HG03095 (cell line): ENCODE measurements around the gene PYDC1.
"Not testable (repeated sequence)": the region's sequence is repeated elsewhere in the genome, so short reads cannot be mapped to it uniquely, and the experiment has no call there.

Experiments
- ATAC-seq: cut with Tn5 transposase; IDR thresholded peaks from one replicate; pipeline ENCODE4 v1.9.1; 2021; ENCODE audit warnings: moderate library complexity; ENCODE audit not compliant: unreplicated experiment

The PYDC1 gene

GRCh38 chr16:31223044-31223443, 6.1 kb upstream of the PYDC1 start:
- no peak for ATAC-seq

DNA sequence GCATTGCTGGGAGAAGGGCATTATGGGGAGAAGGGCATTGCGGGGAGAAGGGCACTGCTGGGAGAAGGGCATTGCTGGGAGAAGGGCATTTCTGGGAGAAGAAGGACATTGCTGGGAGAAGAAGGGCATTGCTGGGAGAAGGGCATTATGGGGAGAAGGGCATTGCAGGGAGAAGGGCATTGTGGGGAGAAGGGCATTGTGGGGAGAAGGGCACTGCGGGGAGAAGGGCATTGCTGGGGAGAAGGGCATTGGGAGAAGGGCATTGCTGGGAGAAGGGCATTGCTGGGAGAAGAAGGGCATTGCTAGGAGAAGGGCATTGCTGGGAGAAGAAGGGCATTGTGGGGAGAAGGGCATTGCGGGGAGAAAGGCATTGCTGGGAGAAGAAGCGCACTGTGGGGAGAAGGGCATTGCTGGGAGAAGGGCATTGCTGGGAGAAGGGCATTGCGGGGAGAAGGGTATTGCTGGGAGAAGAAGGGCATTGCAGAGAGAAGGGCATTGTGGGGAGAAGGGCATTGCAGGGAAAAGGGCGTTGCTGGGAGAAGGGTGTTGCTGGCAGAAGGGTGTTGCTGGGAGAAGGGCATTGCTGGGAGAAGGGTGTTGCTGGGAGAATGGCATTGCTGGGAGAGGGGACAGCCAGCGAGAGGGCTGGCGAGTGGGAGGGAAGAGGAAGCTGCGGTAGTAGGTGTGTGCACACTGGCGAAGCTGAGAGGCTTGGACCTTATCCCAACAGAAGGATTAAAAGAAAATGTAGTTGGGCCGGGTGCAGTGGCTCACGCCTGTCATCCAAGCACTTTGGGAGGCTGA, 4.6 kb upstream of the PYDC1 start:
- no peak for ATAC-seq

- ATAC-seq = no peak
These were observed 2.3 kb upstream of the PYDC1 start for GRCh38 chr16:31219154-31219741.

DNA sequence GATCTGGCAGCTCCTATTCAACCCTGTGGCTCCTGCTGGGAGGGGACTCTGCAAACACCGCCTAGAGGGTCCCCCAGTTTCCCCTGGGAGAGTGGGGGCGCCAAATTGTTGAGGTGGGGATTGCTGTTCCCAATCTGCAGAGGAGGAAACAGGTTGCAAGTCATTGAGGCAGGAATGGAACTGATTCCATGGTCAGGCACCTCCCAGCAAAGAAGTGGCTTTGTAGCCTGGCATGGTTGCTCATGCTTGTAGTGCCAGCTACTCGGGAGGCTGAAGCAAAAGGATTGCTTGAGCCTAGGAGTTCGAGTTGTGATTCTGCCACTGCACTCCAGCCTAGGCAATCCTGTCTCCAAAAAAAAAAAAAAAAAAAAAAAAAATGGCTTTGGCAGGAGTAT, 198 bp upstream of the PYDC1 start:
- ATAC-seq = no peak

GRCh38 chr16:31215287-31216162, 1.4 kb downstream of the PYDC1 start:
- ATAC-seq = no peak

DNA sequence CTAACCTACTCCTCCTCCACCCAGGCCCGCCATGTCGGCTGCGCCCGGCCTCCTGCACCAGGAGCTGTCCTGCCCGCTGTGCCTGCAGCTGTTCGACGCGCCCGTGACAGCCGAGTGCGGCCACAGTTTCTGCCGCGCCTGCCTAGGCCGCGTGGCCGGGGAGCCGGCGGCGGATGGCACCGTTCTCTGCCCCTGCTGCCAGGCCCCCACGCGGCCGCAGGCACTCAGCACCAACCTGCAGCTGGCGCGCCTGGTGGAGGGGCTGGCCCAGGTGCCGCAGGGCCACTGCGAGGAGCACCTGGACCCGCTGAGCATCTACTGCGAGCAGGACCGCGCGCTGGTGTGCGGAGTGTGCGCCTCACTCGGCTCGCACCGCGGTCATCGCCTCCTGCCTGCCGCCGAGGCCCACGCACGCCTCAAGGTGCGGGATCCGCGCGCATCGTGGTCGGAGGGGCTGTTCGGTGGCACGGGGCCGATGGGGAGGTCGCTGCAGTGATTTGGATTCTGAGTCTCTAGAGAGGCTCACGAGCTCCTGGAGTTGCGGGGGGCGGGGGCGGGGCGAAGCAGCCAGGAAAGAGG, 2.1 kb downstream of the PYDC1 start:
- ATAC-seq = no peak

DNA sequence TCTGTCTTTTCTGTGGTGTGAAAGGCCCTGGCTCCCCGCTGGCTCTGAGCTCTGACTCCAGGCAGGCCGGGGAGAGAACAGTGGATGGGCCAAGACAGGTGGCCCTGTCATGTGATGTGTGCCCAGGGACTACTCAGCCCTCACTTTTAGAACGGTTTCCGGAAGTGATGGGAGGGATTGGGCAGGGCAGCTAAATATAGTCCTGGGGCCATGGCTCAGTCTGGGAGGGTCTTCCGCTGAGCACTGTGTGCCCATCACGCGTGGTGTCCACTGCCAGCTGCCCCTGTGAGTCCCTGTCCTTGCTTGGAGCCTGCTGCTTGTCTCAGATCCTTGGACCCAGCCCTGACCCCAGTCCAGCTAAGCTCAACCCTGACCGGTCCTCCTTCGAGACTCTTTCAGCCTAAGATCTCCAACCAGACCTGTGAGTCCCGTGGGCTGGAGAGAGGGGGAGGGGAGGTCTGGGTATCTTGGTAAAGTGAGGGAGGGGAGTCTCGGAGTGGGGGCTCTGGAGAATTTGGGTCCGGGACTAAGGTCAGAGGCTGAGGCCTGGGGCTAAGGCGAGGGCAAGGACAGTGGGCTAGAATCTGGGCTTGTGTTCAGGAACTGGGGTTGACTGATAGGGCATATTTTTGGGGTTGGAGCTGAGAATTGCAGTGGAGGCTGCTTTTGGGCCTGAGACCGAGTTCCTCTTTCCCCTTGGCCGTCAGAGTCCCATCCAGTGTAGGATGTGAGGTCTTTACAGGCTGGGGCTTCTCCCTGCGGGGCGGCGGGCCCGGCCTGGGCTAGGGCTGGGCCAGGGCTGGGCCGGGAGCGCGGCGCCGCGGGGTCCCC, 2.8 kb downstream of the PYDC1 start, which contains the start of gene TRIM72:
TSS of gene TRIM72 (plus strand) at position 243 of the 831 bp plus-strand sequence. CDS start 620 bp downstream, outside the sequence.
- ATAC-seq = no peak

DNA sequence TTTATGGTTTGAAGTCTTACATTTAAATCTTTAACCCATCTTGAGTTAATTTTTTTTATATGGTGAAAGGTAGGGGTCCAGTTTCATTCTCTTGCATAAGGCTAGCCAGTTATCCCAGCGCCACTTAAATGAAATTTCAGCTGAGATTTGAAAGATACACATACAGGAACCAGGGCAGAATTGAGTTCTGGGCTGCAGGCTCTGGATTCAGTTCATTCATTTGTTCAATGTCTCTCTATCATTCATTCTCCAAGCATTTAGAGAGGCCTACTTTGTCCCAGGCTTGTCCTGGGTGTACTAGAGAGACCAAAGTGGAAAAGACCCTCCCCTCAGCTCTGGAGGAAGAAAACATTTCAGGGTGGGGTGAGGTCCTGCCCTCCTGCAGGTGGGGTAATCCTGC, 3.6 kb downstream of the PYDC1 start:
- no peak for ATAC-seq

- no peak for ATAC-seq
These were observed 10.2 kb downstream of the PYDC1 start for GRCh38 chr16:31206776-31207175.

DNA sequence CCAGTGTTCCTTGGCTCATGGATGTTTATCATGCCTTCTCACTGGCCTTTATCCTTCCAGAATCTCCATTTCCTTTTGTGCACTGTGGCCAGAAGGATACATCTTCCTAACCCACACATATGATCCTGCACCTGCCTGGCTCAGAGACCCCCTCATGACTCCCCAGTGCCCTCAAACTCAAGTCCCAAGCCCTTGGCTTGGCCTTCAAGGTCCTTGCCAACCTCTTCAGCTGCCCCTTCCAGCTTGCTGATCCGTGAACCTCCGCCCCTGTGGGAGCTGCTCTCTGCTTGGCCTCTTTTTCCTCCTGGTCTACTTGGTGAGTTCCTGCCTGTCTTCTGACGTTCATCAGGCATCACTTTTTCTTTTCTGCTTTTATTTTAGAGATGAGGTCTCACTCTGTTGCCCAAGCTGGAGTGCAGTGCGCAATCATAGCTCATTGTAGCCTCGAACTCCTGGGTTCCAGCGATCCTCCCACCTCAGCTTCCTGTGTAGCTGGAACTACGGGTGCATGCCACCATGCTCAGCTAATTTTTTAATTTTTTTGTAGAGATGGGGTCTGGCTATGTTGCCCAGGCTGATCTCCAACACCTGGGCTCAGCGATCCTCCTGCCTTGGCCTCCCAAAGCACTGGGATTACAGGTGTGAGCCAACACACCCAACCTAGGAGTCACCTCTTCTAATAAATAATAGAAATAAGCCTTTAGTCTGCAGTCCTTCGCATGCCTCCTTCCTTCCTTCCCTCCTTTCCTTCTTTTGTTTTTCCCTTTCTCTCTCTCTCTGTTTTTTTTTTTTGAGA, 11.9 kb downstream of the PYDC1 start:
- ATAC-seq = no peak

GRCh38 chr16:31202414-31203375, 14.2 kb downstream of the PYDC1 start, which contains the start of gene PYCARD:
PYCARD (minus strand) TSS chr16:31202760; CDS start chr16:31202690, 70 bp downstream.
- peak; percentile 26 for ATAC-seq

DNA sequence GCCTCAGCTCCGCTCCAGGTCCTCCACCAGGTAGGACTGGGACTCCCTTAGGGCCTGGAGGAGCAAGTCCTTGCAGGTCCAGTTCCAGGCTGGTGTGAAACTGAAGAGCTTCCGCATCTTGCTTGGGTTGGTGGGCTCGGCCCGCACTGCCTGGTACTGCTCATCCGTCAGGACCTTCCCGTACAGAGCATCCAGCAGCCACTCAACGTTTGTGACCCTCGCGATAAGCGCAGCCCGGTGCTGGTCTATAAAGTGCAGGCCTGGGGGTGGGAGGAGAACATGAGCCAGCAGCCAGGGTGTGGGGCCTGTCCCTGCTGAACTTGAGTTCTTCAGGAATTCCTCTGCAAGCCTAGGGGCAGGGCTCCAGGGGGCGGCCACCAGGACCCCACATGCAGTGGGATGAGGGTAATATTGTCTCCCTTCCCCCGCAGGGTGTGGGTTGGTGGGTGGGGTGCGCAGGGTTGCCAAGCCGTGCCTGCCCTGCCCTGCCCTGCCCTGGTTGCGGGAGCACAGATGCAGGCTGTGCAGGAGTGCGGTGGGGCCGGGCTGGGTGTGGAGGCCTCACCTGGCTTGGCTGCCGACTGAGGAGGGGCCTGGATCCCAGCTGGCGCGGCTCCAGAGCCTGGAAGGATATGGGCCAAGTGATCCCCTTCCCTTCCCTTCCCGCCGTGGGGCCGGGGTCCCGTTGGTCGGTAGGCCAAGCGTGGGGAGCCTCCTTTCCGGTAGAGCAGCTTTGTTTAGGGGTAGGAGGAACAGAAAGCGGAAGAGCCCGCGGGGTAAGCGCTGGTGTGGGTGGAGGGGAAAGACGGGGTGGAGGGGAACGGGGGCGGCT, 15.1 kb downstream of the PYDC1 start:
- ATAC-seq = peak; percentile 55

- no peak for ATAC-seq
These were observed 15.9 kb downstream of the PYDC1 start for GRCh38 chr16:31200821-31201568.

DNA sequence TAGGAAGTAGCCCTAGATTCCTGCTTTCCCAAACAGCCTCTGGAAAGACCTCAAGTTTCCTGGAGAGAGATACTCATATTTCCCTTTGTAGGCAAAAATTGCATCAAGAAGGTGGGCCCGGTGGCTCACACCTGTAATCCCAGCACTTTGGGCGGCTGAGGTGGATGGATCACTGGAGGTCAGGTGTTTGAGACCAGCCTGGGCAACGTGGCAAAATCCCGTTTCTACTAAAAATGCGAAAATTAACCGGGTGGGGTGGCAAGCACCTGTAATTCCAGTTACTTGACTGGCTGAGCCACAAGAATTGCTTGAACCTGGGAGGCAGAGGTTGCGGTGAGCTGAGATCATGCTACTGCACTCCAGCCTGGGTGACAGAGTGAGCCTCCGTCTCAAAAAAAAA, 16.8 kb downstream of the PYDC1 start:
- ATAC-seq = not testable (repeated sequence)

GRCh38 chr16:31199430-31200041, 17.4 kb downstream of the PYDC1 start:
- no peak for ATAC-seq

DNA sequence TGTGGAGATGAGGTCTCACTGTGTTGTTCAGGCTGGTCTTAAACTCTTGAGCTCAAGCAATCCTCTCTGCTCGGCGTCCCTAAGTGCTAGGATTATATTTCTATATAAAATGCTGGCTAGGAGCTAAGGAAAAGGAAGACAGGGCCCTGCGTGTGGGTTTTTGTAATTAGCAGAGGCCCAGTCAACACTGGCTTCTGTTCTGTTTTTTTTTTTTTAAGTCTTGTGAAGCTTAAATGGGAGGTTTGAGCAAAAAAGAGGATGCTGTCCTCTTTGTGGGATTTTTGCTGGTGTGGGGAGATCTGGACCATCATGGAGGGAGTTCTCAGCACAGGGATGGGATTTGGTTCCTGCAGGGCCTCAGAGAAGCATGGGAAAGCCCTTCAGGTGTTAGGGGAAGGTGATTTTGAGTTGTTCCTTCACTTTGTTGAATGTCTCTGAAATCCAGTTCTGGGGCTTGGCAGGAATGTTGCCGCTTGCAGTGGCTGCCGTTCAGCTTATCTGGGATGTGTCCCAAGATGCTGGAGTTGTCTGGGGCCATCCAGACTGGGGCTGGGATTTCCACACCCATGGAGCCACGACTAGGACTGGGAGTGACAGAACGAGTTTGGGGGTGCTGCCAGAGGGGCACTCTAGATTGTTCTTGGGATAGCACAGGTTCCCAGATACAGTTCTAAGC, 18.6 kb downstream of the PYDC1 start:
- ATAC-seq = no peak
